Adrenal gland (tissue), 12 donors: ENCODE data around the gene BCDIN3D. TPM values are rescaled to one million over a fixed set of nuclear protein-coding genes. Genes with fewer than 3 reads are reported as not detected.

Experiments used
- DNase-seq, 7 donors: peaks; one replicate each; pipeline ENCODE4 v3.0.0-alpha.2; 2019 to 2020
- H3K27ac ChIP-seq, 5 donors: fragments of 200-600 bp; sonication (generic) in 4 of 5; 1 replicate in 3 of 5; 2 replicates in 2 of 5; pipeline versions ENCODE4 v1.5.1 to v1.8.0; 2016 to 2020; ENCODE audit warnings: mild to moderate bottlenecking in 1 of 5
- H3K27me3 ChIP-seq: fragments of 200-600 bp; 2 replicates; pipeline ENCODE4 v1.8.0; 2021
- H3K36me3 ChIP-seq, 2 donors: fragments of 200-600 bp; replicated peaks in 1 of 2; 1 replicate in 1 of 2; 2 replicates in 1 of 2; pipeline versions ENCODE4 v1.5.1 to v1.8.0; 2018 to 2022
- H3K4me1 ChIP-seq, 2 donors: fragments of 200-600 bp; replicated peaks in 1 of 2; 1 replicate in 1 of 2; 2 replicates in 1 of 2; pipeline versions ENCODE4 v1.5.1 to v1.8.0; 2018 to 2021
- H3K4me3 ChIP-seq, 4 donors: fragments of 200-600 bp; sonication (generic) in 3 of 4; one replicate each; pipeline ENCODE4 v1.5.1; 2016 to 2018
- H3K9me3 ChIP-seq, 3 donors: fragments of 200-600 bp; sonication (generic) in 1 of 3; replicated peaks in 1 of 3; 1 replicate in 2 of 3; 2 replicates in 1 of 3; pipeline versions ENCODE4 v1.5.1 to v1.8.0; 2016 to 2021
- POLR2A ChIP-seq, 2 donors: fragments of 450-650 bp; IDR thresholded peaks; one replicate each; pipeline ENCODE4 v1.6.1; 2017; ENCODE audit warnings: antibody characterized with exemption in 2 of 2, mild to moderate bottlenecking in 2 of 2, moderate library complexity in 1 of 2
- WGBS, 4 donors: extraction: QIAGEN DNeasy Blood & Tissue Kit in 2 of 4; methylation state at CpG; one replicate each; pipeline versions ENCODE4 v1.1.5 to v1.1.7; 2013 to 2017; 5-methylcytosine and 5-hydroxymethylcytosine counted together
- intact Hi-C, 2 donors: fragments of 100-400 bp; cut with DNase I; formaldehyde crosslinking; loops; one replicate each; pipeline versions ENCODE4 v1.14.1 to v1.15.0; 2022 to 2023
- polyA plus RNA-seq, 3 donors: library from polyadenylated mRNA; stranded (reverse); fragments of 200-250 nt in 2 of 3; fragments of 350-450 nt in 1 of 3; fragmentation: Illumina TruSeq in 1 of 3; extraction: RNeasy Lipid Tissue Mini Kit (QIAGEN cat#74804) in 1 of 3; gene quantifications; one replicate each; pipeline ENCODE4 v1.2.3, GENCODE V29; 2013 to 2014
- total RNA-seq, 9 donors: library from RNA; depleted of rRNA in 4 of 9; stranded (reverse); fragments of >200 nt in 4 of 9; fragments of 120-200 nt in 1 of 9; fragmentation: NEBNext Ultra II Directional in 1 of 9; extraction: Animal tissue kit (Norgen Biotek cat#: 25700) in 1 of 9; gene quantifications; one replicate each; pipeline versions ENCODE4 v1.1.0 to v1.2.4, GENCODE V29; 2013 to 2023
- TF ChIP-seq, protein P1 (sequence below), 6 experiments: fragments of 450-650 bp in 4 of 6; fragments of 200-600 bp in 2 of 6; sonication (generic) in 1 of 6; IDR thresholded peaks; 1 replicate in 5 of 6; 2 replicates in 1 of 6; pipeline versions ENCODE4 v1.5.1 to v1.8.0; 2016 to 2021; ENCODE audit warnings: antibody characterized with exemption in 6 of 6, mild to moderate bottlenecking in 2 of 6, moderate library complexity in 1 of 6
- donor health status: healthy with polysubstance abuse.
- donor health status: Bipolar disorder and iron deficiency.
- donor health status: DM: yes; HTN: yes; CAD: no.
- donor health status: DM: no; HTN: no; CAD: no.
- donor health status: DM: no; HTN: no; CAD: no.
- donor health status: DM: yes; HTN: yes; CAD: no.

The BCDIN3D gene
- total and polyA plus RNA-seq, 12 donors: 1.9 to 8.9 (median 4.8) TPM

DNA sequence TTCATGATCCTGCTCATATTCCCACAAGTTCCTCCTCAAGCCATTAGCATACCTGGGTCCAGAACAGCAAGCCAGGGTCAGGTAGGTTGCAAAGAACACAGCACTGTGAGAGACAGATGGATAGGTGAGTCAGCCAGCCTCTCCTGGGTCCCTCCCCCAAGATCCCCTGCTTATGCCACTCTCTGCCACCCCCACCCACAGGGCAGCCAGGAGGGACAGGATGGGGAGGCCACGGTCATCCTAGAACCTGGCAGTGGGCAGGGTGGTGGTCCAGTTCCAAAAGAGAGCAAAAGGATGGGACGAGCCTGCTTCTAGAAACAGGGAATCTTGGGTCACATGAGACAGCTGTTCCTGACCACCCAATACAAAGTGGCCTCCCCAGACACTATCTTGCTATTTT is 48.1 kb upstream of the BCDIN3D start:
- Histone ChIP-seq H3K27ac (no peak overlapping the region), H3K36me3 (no peaks in the 10 kb centered on the region), H3K4me3 (no peak overlapping the region), H3K9me3 (no peaks in the 10 kb centered on the region), H3K27me3 (no peaks in the 10 kb centered on the region), H3K4me1 (peaks cover 0 to 13% of the 10 kb centered on the region in 2 donors)
- no peak for DNase-seq
- TF ChIP-seq, protein P1, sequence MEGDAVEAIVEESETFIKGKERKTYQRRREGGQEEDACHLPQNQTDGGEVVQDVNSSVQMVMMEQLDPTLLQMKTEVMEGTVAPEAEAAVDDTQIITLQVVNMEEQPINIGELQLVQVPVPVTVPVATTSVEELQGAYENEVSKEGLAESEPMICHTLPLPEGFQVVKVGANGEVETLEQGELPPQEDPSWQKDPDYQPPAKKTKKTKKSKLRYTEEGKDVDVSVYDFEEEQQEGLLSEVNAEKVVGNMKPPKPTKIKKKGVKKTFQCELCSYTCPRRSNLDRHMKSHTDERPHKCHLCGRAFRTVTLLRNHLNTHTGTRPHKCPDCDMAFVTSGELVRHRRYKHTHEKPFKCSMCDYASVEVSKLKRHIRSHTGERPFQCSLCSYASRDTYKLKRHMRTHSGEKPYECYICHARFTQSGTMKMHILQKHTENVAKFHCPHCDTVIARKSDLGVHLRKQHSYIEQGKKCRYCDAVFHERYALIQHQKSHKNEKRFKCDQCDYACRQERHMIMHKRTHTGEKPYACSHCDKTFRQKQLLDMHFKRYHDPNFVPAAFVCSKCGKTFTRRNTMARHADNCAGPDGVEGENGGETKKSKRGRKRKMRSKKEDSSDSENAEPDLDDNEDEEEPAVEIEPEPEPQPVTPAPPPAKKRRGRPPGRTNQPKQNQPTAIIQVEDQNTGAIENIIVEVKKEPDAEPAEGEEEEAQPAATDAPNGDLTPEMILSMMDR (IDR thresholded peaks at IDR 0.05): no peak
- TF ChIP-seq POLR2A (IDR thresholded peaks at IDR 0.05): no peak
- intact Hi-C loops: no loop called here
- 60 to 86% (median 75%) methylated on average over 1 to 2 of the region's 2 CpGs for WGBS, 4 donors

DNA sequence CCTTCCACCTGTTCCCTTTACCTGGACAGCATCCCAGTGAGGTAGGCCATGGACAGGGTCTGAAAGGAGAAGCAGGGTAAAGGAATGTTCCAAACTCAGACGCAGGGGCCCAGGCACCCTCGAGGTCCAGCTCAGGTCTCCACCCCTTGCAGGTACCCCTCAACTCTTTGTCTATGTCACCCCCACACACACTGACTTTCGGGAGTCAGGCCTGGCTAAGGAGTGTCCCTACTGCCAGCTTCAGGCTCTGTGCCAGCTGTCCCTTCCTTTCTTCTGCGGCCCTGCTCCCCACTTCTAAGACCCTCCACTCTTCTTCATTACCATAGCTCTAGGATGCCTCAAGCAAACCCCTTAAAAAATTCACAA is 47.2 kb upstream of the BCDIN3D start:
- H3K4me1 ChIP-seq: peaks cover 0 to 7% of the 10 kb centered on the region in 2 donors
- intact Hi-C loops: no loop called here
- H3K36me3 ChIP-seq: no peaks in the 10 kb centered on the region
- H3K27me3 ChIP-seq: no peaks in the 10 kb centered on the region
- no peak overlapping the region for H3K4me3 ChIP-seq
- 70 to 82% (median 75%) methylated on average over 4 of the region's 4 CpGs for WGBS, 4 donors
- DNase-seq: no peak
- H3K27ac ChIP-seq: no peak overlapping the region
- TF ChIP-seq, protein P1 (IDR thresholded peaks at IDR 0.05): no peak
- no peak for TF ChIP-seq POLR2A (IDR thresholded peaks at IDR 0.05)
- H3K9me3 ChIP-seq: no peaks in the 10 kb centered on the region

DNA sequence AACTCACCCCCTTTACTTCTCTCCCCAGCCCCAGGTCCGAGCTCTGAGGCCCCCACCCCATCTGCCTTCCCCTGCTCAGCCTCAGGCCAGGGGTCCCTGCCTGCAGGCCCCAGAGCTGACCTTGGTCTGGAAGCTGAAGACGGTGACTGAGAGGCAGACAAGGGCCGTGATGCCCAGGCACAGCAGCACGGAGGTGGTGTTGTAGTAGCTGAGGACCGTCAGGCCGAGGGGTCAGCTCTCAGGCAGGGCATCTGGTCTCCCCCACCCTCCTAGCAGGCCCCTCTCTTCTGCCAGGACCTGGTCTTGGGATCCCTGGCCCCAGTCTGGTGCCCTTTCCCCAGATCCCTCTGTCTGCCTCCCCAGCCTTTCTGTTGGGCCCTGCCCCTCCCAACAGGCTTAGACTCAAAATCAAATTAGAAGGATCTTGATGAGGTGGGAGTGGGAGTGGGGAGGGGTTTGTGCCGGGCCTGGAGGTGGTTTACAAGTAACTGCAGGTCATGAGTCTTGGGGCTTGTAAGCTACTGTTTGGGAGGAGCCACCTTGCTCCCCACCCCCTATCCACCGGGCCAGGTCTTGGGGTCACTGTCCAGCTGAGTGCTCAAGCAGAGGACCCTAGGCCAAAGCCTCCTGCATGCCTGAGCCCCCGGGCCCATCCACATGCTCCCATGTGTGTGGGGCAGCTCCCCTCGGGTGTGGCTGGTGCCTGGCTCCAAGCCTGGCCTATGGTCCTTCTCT is 46.6 kb upstream of the BCDIN3D start:
- TF ChIP-seq, protein P1 (IDR thresholded peaks at IDR 0.05): no peak
- no peak for TF ChIP-seq POLR2A (IDR thresholded peaks at IDR 0.05)
- intact Hi-C loops: no loop called here
- H3K9me3 ChIP-seq: no peaks in the 10 kb centered on the region
- no peaks in the 10 kb centered on the region for H3K27me3 ChIP-seq
- no peak for DNase-seq
- no peak overlapping the region for H3K27ac ChIP-seq
- WGBS, 4 donors: 62 to 86% (median 77%) methylated on average over 6 to 10 of the region's 10 CpGs
- H3K4me3 ChIP-seq: no peak overlapping the region
- no peaks in the 10 kb centered on the region for H3K36me3 ChIP-seq
- H3K4me1 ChIP-seq: peaks cover 0 to 3% of the 10 kb centered on the region in 2 donors

DNA sequence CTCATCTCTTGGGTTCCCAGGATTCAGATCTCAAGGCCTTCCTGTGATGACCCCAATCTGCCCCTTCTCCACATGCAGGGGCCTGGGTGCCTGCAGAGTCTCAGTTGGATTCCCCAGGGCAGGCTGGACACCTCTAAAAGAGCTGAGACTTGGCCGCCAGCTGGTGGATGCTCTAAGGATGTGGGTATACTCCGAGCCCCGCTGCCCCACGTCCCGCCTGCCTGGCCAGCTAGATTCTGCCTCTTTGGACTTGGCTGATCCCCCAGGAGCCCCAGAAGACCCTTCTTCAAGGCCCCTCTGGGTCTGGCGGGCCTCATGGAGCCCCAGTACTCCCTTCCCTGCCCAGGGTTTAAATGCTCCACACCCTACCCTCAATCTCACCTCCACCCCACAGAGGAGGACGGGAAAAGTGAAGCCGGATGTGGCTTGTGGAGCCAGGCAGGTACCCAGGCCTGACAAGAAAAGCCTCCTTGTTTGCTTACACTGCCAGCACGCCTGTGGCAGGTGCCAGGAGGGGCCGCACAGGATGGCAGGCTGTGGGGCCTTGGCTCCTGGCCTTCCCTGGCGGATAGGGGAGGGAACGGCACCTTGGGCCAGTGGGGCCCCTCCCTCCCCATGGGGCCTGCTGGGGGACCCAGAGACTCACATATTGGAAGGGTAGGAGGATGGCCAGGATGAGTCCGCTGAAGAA is 45.7 kb upstream of the BCDIN3D start:
- DNase-seq: no peak
- Histone ChIP-seq H3K4me1 (no peaks in the 10 kb centered on the region), H3K4me3 (no peak overlapping the region), H3K36me3 (no peaks in the 10 kb centered on the region), H3K27me3 (no peaks in the 10 kb centered on the region), H3K9me3 (no peaks in the 10 kb centered on the region), H3K27ac (no peak overlapping the region)
- intact Hi-C loops: no loop called here
- 91 to 97% (median 94%) methylated on average over 9 to 13 of the region's 13 CpGs for WGBS, 4 donors
- no peak for TF ChIP-seq POLR2A (IDR thresholded peaks at IDR 0.05)
- TF ChIP-seq, protein P1 (IDR thresholded peaks at IDR 0.05): no peak
